HG02970 (cell line): ENCODE measurements around the gene TRIM7.
"Not testable (repeated sequence)": the region's sequence is repeated elsewhere in the genome, so short reads cannot be mapped to it uniquely, and the experiment has no call there.

Experiments used
- ATAC-seq: cut with Tn5 transposase; IDR thresholded peaks from one replicate; pipeline ENCODE4 v1.9.1; 2021; ENCODE audit warnings: mild to moderate bottlenecking, moderate library complexity, moderate number of reproducible peaks; ENCODE audit not compliant: unreplicated experiment, low FRiP score

TRIM7 gene

DNA sequence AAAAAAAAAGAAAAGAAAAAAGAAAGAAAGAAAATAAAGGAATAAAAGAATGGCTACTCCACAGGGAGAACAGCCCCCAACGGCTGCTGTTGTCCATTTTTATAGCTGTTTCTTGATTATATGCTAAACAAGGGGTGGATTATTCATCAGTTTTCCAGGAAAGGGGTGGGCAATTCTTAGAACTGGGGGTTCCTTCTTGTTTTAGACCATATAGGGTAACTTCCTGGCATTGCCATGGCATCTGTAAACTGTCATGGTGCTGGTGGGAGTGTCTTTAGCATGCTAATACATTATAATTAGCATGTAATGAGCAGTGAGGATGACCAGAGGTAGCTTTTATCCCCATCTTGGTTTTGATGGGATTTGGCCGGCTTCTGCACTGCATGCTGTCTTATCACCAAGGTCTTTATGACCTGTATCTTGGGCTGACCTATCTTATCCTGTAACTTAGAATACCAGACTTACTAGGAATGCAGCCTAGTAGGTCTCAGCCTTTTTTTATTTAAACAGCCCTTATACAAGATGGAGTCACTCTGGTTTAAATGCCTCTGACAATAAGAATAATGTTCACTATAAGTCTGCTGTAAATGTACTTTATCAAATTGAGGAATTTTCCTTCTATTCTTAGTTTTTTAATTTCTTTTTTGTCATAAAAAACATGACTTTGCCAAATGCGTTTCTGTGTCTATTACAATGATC is 28.6 kb downstream of the TRIM7 start:
- ATAC-seq = no peak

DNA sequence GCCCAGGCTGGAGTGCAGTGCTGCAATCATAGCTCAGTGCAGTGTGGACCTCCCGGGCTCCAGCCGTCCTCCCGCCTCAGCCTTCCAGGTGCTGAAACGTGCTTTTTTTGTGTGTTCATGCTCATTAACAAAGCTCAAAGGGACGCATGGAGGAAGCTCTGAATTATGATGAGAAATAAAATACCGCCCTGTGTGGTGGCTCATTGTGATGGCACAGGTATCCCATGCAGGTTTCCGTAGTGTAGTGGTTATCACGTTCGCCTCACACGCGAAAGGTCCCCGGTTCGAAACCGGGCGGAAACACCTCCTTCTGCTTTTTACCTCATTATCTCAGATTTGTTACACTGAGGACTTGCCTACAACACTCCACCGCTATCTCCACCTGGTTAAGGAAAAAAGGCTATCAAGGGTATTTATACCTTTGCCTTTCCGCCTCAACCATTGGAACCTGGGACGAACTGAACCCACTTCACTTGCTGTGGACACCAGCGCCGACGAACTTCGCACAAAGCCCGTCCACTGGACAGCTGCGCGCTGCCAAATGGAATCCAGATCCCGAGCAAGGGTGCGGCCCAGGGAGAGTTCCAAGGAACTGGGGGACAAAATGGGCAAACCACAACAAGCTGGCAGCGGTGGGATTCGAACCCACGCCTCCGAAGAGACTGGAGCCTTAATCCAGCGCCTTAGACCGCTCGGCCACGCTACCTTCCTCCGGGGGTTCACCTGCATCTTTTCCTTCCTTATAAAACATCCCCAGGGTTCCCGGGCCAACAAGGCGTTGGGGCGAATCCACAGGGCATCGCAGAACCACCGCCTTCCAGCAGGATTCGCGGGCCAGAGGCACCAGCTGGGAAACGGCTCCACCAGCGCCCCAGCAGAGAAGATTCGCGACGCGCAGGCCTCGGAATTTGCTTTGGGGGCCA is 31.3 kb downstream of the TRIM7 start:
- peak; percentile 49 for ATAC-seq

DNA sequence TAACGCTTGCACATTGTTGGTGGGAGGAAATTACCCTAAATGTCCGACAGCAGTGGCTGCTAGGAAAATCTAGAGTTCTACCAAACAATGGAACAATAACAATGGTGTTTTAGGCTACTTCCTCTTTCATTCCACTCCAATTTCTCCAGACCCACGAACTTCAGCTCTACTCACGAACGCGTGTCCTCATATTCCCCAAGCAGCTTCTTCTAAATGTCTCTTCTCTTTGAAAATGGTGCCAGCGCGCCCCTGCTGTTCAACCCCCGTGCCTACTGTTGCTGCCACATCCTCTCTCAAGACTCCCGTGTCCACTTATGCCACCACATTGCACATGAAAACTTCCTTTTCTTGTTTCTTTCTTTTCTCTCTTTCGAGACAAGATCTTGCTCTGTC is 32.0 kb downstream of the TRIM7 start:
- ATAC-seq = peak; percentile 15

GRCh38 chr5:181171782-181172181 is 33.2 kb downstream of the TRIM7 start:
- ATAC-seq = no peak

DNA sequence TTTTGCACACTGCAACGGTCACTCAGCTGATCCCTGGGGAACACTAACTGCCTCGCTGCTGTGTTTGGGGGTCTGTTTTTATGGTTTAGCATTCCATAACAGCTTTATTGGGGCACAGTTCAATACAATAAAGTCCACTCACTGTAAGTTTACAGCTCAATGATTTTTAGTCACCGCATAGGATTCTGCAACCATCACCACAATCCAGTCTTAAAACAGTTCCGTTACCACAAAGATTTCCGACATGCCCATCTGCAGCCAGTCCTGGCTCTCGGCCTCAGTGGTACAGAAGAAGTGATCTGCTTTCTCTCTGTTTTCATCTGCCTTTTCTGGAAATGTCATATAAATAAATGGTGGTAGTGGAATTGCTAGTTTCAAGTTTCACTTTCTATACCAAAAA is 34.0 kb downstream of the TRIM7 start:
- no peak for ATAC-seq

DNA sequence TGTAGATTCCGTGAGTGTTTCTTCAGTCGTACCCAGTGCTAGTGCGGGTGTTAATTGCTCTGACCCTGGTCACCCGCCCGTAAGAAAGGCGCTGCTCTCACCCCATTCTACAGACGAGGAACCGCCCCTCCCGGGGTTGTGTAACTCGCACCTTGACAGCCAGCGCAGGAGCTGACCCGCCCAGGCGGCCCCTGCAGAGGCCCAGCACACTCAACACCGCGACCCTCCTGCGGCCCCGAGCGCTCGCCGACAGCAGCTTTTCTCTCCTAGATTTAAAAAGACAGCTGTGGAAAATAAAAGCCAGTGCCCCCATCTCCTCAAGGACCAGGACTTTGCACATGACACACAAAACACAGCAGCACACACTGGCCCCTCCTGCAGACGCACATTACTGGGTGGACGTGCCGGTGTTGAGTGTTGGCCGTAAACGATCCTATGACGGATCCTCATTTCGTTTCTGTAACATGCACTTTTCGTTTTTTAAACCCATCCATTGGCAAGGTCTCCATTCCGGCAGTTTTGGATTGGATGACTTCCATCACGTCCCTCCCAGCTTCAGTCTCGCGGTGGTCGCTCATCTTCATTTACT is 34.7 kb downstream of the TRIM7 start:
- no peak for ATAC-seq

GRCh38 chr5:181169459-181170236 is 35.3 kb downstream of the TRIM7 start:
- ATAC-seq = not testable (repeated sequence)

DNA sequence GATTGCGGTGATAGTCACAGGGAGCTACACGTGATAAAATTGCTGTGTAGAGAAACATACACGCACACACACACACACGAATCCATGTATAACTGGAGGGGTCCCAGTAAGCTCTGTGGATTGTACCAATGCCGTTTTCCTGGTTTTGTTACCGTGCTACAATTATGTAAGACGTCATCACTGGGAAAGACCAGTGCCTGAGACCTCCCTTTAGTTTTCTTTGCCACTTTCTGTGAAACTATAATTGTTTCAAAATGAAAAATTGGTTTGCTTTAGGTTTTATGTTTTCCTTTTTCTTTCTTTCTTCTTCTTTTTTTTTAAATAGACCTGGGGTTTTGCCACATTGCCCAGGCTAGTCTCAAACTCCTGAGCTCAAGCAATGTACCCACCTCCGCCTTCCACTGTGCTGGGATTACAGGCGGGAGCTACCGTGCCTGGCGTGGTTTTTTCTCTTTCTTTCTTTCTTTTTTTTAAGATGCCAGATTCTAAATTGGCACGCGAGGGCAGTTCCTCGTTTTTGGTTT is 36.3 kb downstream of the TRIM7 start:
- ATAC-seq = no peak

DNA sequence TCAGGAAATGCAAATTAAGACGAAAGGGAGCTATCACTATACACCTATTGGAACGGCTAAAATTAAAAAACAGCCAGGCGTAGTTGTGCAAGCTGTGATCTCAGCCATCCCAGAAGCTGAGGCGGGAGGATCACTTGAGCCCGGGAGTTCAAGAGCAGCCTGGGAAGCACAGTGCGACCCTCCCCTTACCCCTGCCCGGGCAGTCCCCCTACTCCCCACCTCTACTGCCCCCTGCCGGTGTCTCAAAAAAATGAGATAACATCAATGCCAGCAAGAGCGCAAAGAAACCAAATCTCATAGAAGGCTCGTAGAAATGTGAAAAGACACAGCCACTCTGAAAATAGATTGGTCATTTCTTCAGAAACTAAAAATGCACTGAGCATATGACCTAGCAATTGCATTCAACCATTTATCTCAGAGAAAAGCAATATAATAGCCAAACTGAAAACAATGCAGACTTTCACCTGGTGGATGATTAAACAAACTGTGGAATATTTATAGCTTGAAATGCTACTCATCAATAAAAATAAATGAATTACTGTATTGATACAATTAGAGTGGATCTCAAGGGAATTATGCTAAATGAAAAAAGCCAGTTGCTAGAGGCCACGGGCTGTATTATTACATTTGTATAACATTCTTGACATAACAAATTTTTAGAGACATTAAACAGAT is 37.0 kb downstream of the TRIM7 start:
- ATAC-seq = no peak

DNA sequence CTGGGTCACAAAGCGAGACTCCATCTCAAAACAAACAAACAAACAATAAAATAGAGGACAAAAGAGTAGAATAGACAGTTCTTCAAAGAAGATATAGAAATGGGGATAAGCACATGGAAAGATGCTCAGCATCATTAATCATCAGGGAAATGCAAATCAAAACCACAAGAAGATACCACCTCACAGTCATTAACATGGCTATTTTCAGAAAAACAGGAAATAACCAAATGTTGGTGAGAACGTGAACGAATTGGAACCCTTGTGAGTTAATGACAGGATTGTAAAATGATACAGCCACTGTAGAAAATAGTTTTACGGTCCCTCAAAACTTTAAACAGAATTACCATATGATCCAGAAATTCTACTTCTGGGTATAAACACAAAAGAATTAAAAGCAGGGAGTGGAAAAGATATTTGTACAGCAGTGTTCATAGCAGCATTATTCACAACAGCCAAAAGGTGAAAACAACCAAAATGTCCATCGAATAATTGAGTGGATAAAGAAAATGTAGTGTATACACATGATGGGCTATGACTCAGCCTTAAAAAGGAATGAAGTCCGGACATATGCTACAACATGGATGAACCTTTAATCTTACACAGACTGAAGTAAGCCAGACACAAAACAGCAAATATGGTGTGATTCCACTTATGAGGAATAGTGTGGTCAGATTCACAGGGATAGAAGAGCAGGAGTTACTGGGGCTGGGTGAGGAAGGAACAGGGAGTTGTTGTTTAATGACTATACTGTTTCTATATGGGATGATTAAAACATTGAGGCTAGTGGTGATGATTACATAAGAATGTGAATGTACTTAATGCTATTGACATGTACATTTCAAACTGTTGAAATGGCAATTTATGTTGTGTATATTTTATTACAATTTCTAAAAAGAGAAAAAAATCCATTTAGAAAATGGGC is 37.9 kb downstream of the TRIM7 start:
- ATAC-seq = no peak

GRCh38 chr5:181164076-181164952 is 40.7 kb downstream of the TRIM7 start:
- ATAC-seq = no peak

- no peak for ATAC-seq
Observed at GRCh38 chr5:181163487-181164075, 41.4 kb downstream of the TRIM7 start.

GRCh38 chr5:181161534-181162175 is 43.3 kb downstream of the TRIM7 start:
- ATAC-seq = no peak

- not testable (repeated sequence) for ATAC-seq
Observed at GRCh38 chr5:181160755-181161533, 44.1 kb downstream of the TRIM7 start.

- ATAC-seq = no peak
Observed at GRCh38 chr5:181160152-181160754, 44.7 kb downstream of the TRIM7 start.
